ENCODE results near the gene CCNQ.

Gene CCNQ

GRCh38 chrX:153637121-153638040 is 38.4 kb upstream of the CCNQ start:
- no peak for DNase-seq (ENCODE audit: low read depth in 2 of 2)

- no peak for DNase-seq (ENCODE audit: low read depth in 2 of 2)
Observed at GRCh38 chrX:153636716-153637115, 37.8 kb upstream of the CCNQ start.

- DNase-seq (ENCODE audit: low read depth in 2 of 2) = no peak
Observed at GRCh38 chrX:153635788-153636668, 37.1 kb upstream of the CCNQ start.

GRCh38 chrX:153635388-153635787 is 36.4 kb upstream of the CCNQ start:
- DNase-seq (ENCODE audit: low read depth in 2 of 2) = no peak

- DNase-seq (ENCODE audit: low read depth in 2 of 2) = no peak
Observed at GRCh38 chrX:153634832-153635231, 35.9 kb upstream of the CCNQ start.

- no peak for DNase-seq (ENCODE audit: low read depth in 2 of 2)
Observed at GRCh38 chrX:153634236-153634635, 35.3 kb upstream of the CCNQ start.

GRCh38 chrX:153633607-153634180 is 34.8 kb upstream of the CCNQ start:
- DNase-seq (ENCODE audit: low read depth in 2 of 2) = no peak

- no peak for DNase-seq (ENCODE audit: low read depth in 2 of 2)
Observed at GRCh38 chrX:153633048-153633447, 34.1 kb upstream of the CCNQ start.

- DNase-seq (ENCODE audit: low read depth in 2 of 2) = no peak
Observed at GRCh38 chrX:153632595-153632946, 33.6 kb upstream of the CCNQ start.

GRCh38 chrX:153631907-153632594 is 33.1 kb upstream of the CCNQ start:
- no peak for DNase-seq (ENCODE audit: low read depth in 2 of 2)

GRCh38 chrX:153631346-153631745 is 32.4 kb upstream of the CCNQ start:
- no peak for DNase-seq (ENCODE audit: low read depth in 2 of 2)

GRCh38 chrX:153628665-153629064 is 29.7 kb upstream of the CCNQ start:
- DNase-seq (ENCODE audit: low read depth in 2 of 2) = no peak

- no peak for DNase-seq (ENCODE audit: low read depth in 2 of 2)
Observed at GRCh38 chrX:153628129-153628528, 29.2 kb upstream of the CCNQ start.

GRCh38 chrX:153627675-153628111 is 28.8 kb upstream of the CCNQ start:
- DNase-seq (ENCODE audit: low read depth in 2 of 2) = no peak

GRCh38 chrX:153626863-153627674 is 28.1 kb upstream of the CCNQ start:
- DNase-seq (ENCODE audit: low read depth in 2 of 2) = no peak

- DNase-seq (ENCODE audit: low read depth in 2 of 2) = no peak
Observed at GRCh38 chrX:153626025-153626633, 27.2 kb upstream of the CCNQ start.

GRCh38 chrX:153625271-153626024 is 26.5 kb upstream of the CCNQ start:
- DNase-seq (ENCODE audit: low read depth in 2 of 2) = no peak

GRCh38 chrX:153624196-153625091 is 25.5 kb upstream of the CCNQ start:
- DNase-seq (ENCODE audit: low read depth in 2 of 2) = no peak

Data from stimulated activated CD4-positive, alpha-beta T cell treated with anti-CD3 and anti-CD28 coated beads, Interleukin-12 subunit alpha, Interleukin-12 subunit beta, amount 100 ng/mL, for 24 hours (primary cell).